ENCODE data around the gene COA6. TPM values are rescaled to one million over a fixed set of nuclear protein-coding genes. Genes with fewer than 3 reads are reported as not detected.
"Not testable (repeated sequence)": the region's sequence is repeated elsewhere in the genome, so short reads cannot be mapped to it uniquely, and the experiment has no call there.

COA6 gene
- total RNA-seq, 1 donor from 2014 or later: 68.3 TPM

GRCh38 chr1:234355782-234356510 lies 17.3 kb upstream of the COA6 start:
- peaks cover 16% of the 10 kb centered on the region for H3K4me1 Mint-ChIP-seq
- peak overlapping the region; percentile 90 for H3K4me3 Mint-ChIP-seq
- no peak for DNase-seq
- H3K36me3 Mint-ChIP-seq (ENCODE audit: low read depth): peaks cover 3% of the 10 kb centered on the region
- peaks cover 25% of the 10 kb centered on the region for H3K27me3 Mint-ChIP-seq
- H3K9me3 Mint-ChIP-seq: peaks cover 11% of the 10 kb centered on the region
- peak overlapping the region; percentile 90 for H3K27ac Mint-ChIP-seq
- intact Hi-C loops (cut with micrococcal nuclease): no loop called here

- Mint-ChIP-seq H3K4me3 (peak overlapping the region; percentile 90), H3K27ac (peak overlapping the region; percentile 90), H3K4me1 (peaks cover 19% of the 10 kb centered on the region), H3K27me3 (peaks cover 22% of the 10 kb centered on the region), H3K9me3 (peaks cover 11% of the 10 kb centered on the region)
- not testable (repeated sequence) for H3K36me3 Mint-ChIP-seq (ENCODE audit: low read depth)
- intact Hi-C loops (cut with micrococcal nuclease): loop anchor here (1.0 kb wide), 1 partner anchor 17 kb away; the partner anchor contains the start of gene COA6
- DNase-seq: peak; percentile 91
These were observed 16.5 kb upstream of the COA6 start for GRCh38 chr1:234356615-234357269.

GRCh38 chr1:234357831-234358230 lies 15.4 kb upstream of the COA6 start:
- H3K4me3 Mint-ChIP-seq: peak overlapping the region; percentile 90
- intact Hi-C loops (cut with micrococcal nuclease): loop anchor here (1.0 kb wide), 1 partner anchor 15 kb away; the partner anchor contains the start of gene COA6
- H3K27me3 Mint-ChIP-seq: peaks cover 16% of the 10 kb centered on the region
- peaks cover 3% of the 10 kb centered on the region for H3K36me3 Mint-ChIP-seq (ENCODE audit: low read depth)
- peaks cover 19% of the 10 kb centered on the region for H3K4me1 Mint-ChIP-seq
- H3K27ac Mint-ChIP-seq: peak overlapping the region; percentile 64
- DNase-seq: no peak
- H3K9me3 Mint-ChIP-seq: peaks cover 11% of the 10 kb centered on the region

GRCh38 chr1:234361102-234361603 lies 12.1 kb upstream of the COA6 start:
- Mint-ChIP-seq H3K4me3 (no peak overlapping the region), H3K27ac (no peak overlapping the region), H3K4me1 (peaks cover 15% of the 10 kb centered on the region), H3K27me3 (peaks cover 2% of the 10 kb centered on the region), H3K9me3 (peaks cover under 1% of the 10 kb centered on the region), H3K36me3 (ENCODE audit: low read depth) (peaks cover 2% of the 10 kb centered on the region)
- no peak for DNase-seq
- intact Hi-C loops (cut with micrococcal nuclease): no loop called here

GRCh38 chr1:234362558-234362957 lies 10.7 kb upstream of the COA6 start:
- H3K4me3 Mint-ChIP-seq: no peak overlapping the region
- H3K4me1 Mint-ChIP-seq: peaks cover 13% of the 10 kb centered on the region
- no peaks in the 10 kb centered on the region for H3K9me3 Mint-ChIP-seq
- intact Hi-C loops (cut with micrococcal nuclease): no loop called here
- H3K27ac Mint-ChIP-seq: no peak overlapping the region
- peaks cover 2% of the 10 kb centered on the region for H3K36me3 Mint-ChIP-seq (ENCODE audit: low read depth)
- DNase-seq: no peak
- H3K27me3 Mint-ChIP-seq: peaks cover 2% of the 10 kb centered on the region

- peak overlapping the region; percentile 1 for H3K4me3 Mint-ChIP-seq
- intact Hi-C loops (cut with micrococcal nuclease): no loop called here
- no peaks in the 10 kb centered on the region for H3K9me3 Mint-ChIP-seq
- peak overlapping the region; percentile 43 for H3K27ac Mint-ChIP-seq
- peaks cover 4% of the 10 kb centered on the region for H3K36me3 Mint-ChIP-seq (ENCODE audit: low read depth)
- H3K4me1 Mint-ChIP-seq: peaks cover 26% of the 10 kb centered on the region
- peak; percentile 61 for DNase-seq
- H3K27me3 Mint-ChIP-seq: peaks cover 2% of the 10 kb centered on the region
These were observed 4.8 kb upstream of the COA6 start for GRCh38 chr1:234368320-234369032.

GRCh38 chr1:234369033-234369430 lies 4.2 kb upstream of the COA6 start:
- intact Hi-C loops (cut with micrococcal nuclease): no loop called here
- no peak overlapping the region for H3K4me3 Mint-ChIP-seq
- peaks cover 26% of the 10 kb centered on the region for H3K4me1 Mint-ChIP-seq
- DNase-seq: peak; percentile 52
- peaks cover 2% of the 10 kb centered on the region for H3K27me3 Mint-ChIP-seq
- no peaks in the 10 kb centered on the region for H3K9me3 Mint-ChIP-seq
- H3K27ac Mint-ChIP-seq: no peak overlapping the region
- peaks cover 4% of the 10 kb centered on the region for H3K36me3 Mint-ChIP-seq (ENCODE audit: low read depth)

- peaks cover 2% of the 10 kb centered on the region for H3K27me3 Mint-ChIP-seq
- DNase-seq: no peak
- peaks cover 10% of the 10 kb centered on the region for H3K36me3 Mint-ChIP-seq (ENCODE audit: low read depth)
- peaks cover 32% of the 10 kb centered on the region for H3K4me1 Mint-ChIP-seq
- no peak overlapping the region for H3K4me3 Mint-ChIP-seq
- no peaks in the 10 kb centered on the region for H3K9me3 Mint-ChIP-seq
- intact Hi-C loops (cut with micrococcal nuclease): loop anchor here (5.0 kb wide), 1 partner anchor 958 kb away; the partner anchor contains the start of genes ARID4B and GGPS1
- no peak overlapping the region for H3K27ac Mint-ChIP-seq
These were observed 3.5 kb upstream of the COA6 start for GRCh38 chr1:234369784-234370183.

- Mint-ChIP-seq H3K4me1 (peaks cover 41% of the 10 kb centered on the region), H3K9me3 (no peaks in the 10 kb centered on the region), H3K4me3 (no peak overlapping the region), H3K27me3 (peaks cover 2% of the 10 kb centered on the region), H3K27ac (no peak overlapping the region), H3K36me3 (ENCODE audit: low read depth) (peaks cover 22% of the 10 kb centered on the region)
- peak; percentile 53 for DNase-seq
- intact Hi-C loops (cut with micrococcal nuclease): loop anchor here (5.0 kb wide), 1 partner anchor 956 kb away; the partner anchor contains the start of genes ARID4B and GGPS1
These were observed 1.8 kb upstream of the COA6 start for GRCh38 chr1:234371414-234371813.

- DNase-seq: peak; percentile 52
- intact Hi-C loops (cut with micrococcal nuclease): loop anchor here (2.0 to 5.0 kb wide), 2 partner anchors 45 to 955 kb away; partner anchors contain the start of genes ARID4B and GGPS1
- Mint-ChIP-seq H3K4me3 (peak overlapping the region; percentile 95), H3K36me3 (ENCODE audit: low read depth) (peaks cover 28% of the 10 kb centered on the region), H3K27ac (peak overlapping the region; percentile 100), H3K9me3 (no peaks in the 10 kb centered on the region), H3K27me3 (peaks cover 2% of the 10 kb centered on the region), H3K4me1 (peaks cover 46% of the 10 kb centered on the region)
These were observed 1.1 kb upstream of the COA6 start for GRCh38 chr1:234372011-234372757.

GRCh38 chr1:234373959-234374254 lies 651 bp downstream of the COA6 start:
- DNase-seq: no peak
- Mint-ChIP-seq H3K36me3 (ENCODE audit: low read depth) (peaks cover 44% of the 10 kb centered on the region), H3K4me3 (peak overlapping the region; percentile 95), H3K9me3 (peaks cover under 1% of the 10 kb centered on the region), H3K4me1 (peaks cover 42% of the 10 kb centered on the region), H3K27me3 (peaks cover 2% of the 10 kb centered on the region), H3K27ac (peak overlapping the region; percentile 100)
- intact Hi-C loops (cut with micrococcal nuclease): loop anchor here (1.0 to 5.0 kb wide), 6 partner anchors 17 to 953 kb away; partner anchors contain the start of genes ARID4B and GGPS1

GRCh38 chr1:234375672-234376071 lies 2.4 kb downstream of the COA6 start:
- H3K4me1 Mint-ChIP-seq: peaks cover 41% of the 10 kb centered on the region
- peaks cover 2% of the 10 kb centered on the region for H3K27me3 Mint-ChIP-seq
- H3K9me3 Mint-ChIP-seq: peaks cover 6% of the 10 kb centered on the region
- no peak overlapping the region for H3K27ac Mint-ChIP-seq
- H3K4me3 Mint-ChIP-seq: peak overlapping the region; percentile 68
- peaks cover 60% of the 10 kb centered on the region for H3K36me3 Mint-ChIP-seq (ENCODE audit: low read depth)
- intact Hi-C loops (cut with micrococcal nuclease): no loop called here
- peak; percentile 55 for DNase-seq

- Mint-ChIP-seq H3K36me3 (ENCODE audit: low read depth) (peaks cover 67% of the 10 kb centered on the region), H3K4me1 (peaks cover 28% of the 10 kb centered on the region)
- H3K27ac Mint-ChIP-seq; H3K4me3 Mint-ChIP-seq; DNase-seq; intact Hi-C loops (cut with micrococcal nuclease); H3K27me3 Mint-ChIP-seq; H3K9me3 Mint-ChIP-seq: not testable (repeated sequence)
These were observed 6.4 kb downstream of the COA6 start for GRCh38 chr1:234379591-234380109.
